HG03342 (cell line): Measurements from ENCODE around the gene ILDR1.

ENCODE experiments used
- ATAC-seq: cut with Tn5 transposase; IDR thresholded peaks from one replicate; pipeline ENCODE4 v1.9.1; 2021; ENCODE audit warnings: mild to moderate bottlenecking, moderate library complexity; ENCODE audit not compliant: unreplicated experiment

Gene ILDR1

GRCh38 chr3:121995161-121996137, 26.6 kb downstream of the ILDR1 start:
- no peak for ATAC-seq

- ATAC-seq = no peak
These were observed 27.5 kb downstream of the ILDR1 start for GRCh38 chr3:121994551-121994950.

GRCh38 chr3:121992601-121993560, 29.2 kb downstream of the ILDR1 start:
- peak; percentile 78 for ATAC-seq

GRCh38 chr3:121989943-121990342, 32.1 kb downstream of the ILDR1 start:
- ATAC-seq = no peak

- ATAC-seq = no peak
These were observed 33.9 kb downstream of the ILDR1 start for GRCh38 chr3:121988146-121988545.

- no peak for ATAC-seq
These were observed 36.2 kb downstream of the ILDR1 start for GRCh38 chr3:121985846-121986245.

- ATAC-seq = no peak
These were observed 40.6 kb downstream of the ILDR1 start for GRCh38 chr3:121981473-121981872.

- no peak for ATAC-seq
These were observed 41.6 kb downstream of the ILDR1 start for GRCh38 chr3:121980450-121980796.

- ATAC-seq = peak; percentile 71
These were observed 42.2 kb downstream of the ILDR1 start for GRCh38 chr3:121979734-121980449.

GRCh38 chr3:121979246-121979645, 42.8 kb downstream of the ILDR1 start:
- ATAC-seq = no peak

GRCh38 chr3:121976727-121977126, 45.3 kb downstream of the ILDR1 start:
- ATAC-seq = no peak

- ATAC-seq = no peak
These were observed 46.2 kb downstream of the ILDR1 start for GRCh38 chr3:121975702-121976302.

- ATAC-seq = no peak
These were observed 47.4 kb downstream of the ILDR1 start for GRCh38 chr3:121974601-121975111.

- ATAC-seq = no peak
These were observed 52.0 kb downstream of the ILDR1 start for GRCh38 chr3:121970047-121970446.

- ATAC-seq = no peak
These were observed 52.4 kb downstream of the ILDR1 start for GRCh38 chr3:121969631-121970030.

GRCh38 chr3:121963608-121964007, 58.4 kb downstream of the ILDR1 start:
- no peak for ATAC-seq

GRCh38 chr3:121962443-121962842, 59.6 kb downstream of the ILDR1 start:
- no peak for ATAC-seq

- no peak for ATAC-seq
These were observed 60.8 kb downstream of the ILDR1 start for GRCh38 chr3:121961283-121961682.

- ATAC-seq = no peak
These were observed 63.2 kb downstream of the ILDR1 start for GRCh38 chr3:121958801-121959200.

- no peak for ATAC-seq
These were observed 64.2 kb downstream of the ILDR1 start for GRCh38 chr3:121957674-121958415.
